GM19467 (cell line): ENCODE data around the gene ATF7.
"Not testable (repeated sequence)": the region's sequence is repeated elsewhere in the genome, so short reads cannot be mapped to it uniquely, and the experiment has no call there.

Experiments used
- ATAC-seq: cut with Tn5 transposase; IDR thresholded peaks from one replicate; pipeline ENCODE4 v1.9.1; 2021; ENCODE audit warnings: mild to moderate bottlenecking, moderate library complexity; ENCODE audit not compliant: unreplicated experiment

Gene ATF7

GRCh38 chr12:53567961-53568808 lies 58.0 kb downstream of the ATF7 start:
- no peak for ATAC-seq

GRCh38 chr12:53565376-53565775 lies 60.8 kb downstream of the ATF7 start:
- ATAC-seq = not testable (repeated sequence)

- no peak for ATAC-seq
Measured at GRCh38 chr12:53564941-53565340, 61.2 kb downstream of the ATF7 start.

- no peak for ATAC-seq
Measured at GRCh38 chr12:53564278-53564677, 61.9 kb downstream of the ATF7 start.

GRCh38 chr12:53563452-53564028 lies 62.6 kb downstream of the ATF7 start:
- ATAC-seq = no peak

GRCh38 chr12:53561590-53561953 lies 64.6 kb downstream of the ATF7 start:
- ATAC-seq = no peak

GRCh38 chr12:53560912-53561589 lies 65.1 kb downstream of the ATF7 start:
- ATAC-seq = no peak

GRCh38 chr12:53560351-53560750 lies 65.8 kb downstream of the ATF7 start:
- no peak for ATAC-seq

- no peak for ATAC-seq
Measured at GRCh38 chr12:53558631-53559030, 67.6 kb downstream of the ATF7 start.

- no peak for ATAC-seq
Measured at GRCh38 chr12:53552361-53553327, 73.5 kb downstream of the ATF7 start.

GRCh38 chr12:53551889-53552291 lies 74.3 kb downstream of the ATF7 start:
- ATAC-seq = no peak

GRCh38 chr12:53550595-53550994 lies 75.6 kb downstream of the ATF7 start:
- ATAC-seq = no peak

GRCh38 chr12:53550131-53550530 lies 76.1 kb downstream of the ATF7 start:
- not testable (repeated sequence) for ATAC-seq

- not testable (repeated sequence) for ATAC-seq
Measured at GRCh38 chr12:53548354-53548753, 77.8 kb downstream of the ATF7 start.

GRCh38 chr12:53543539-53543938 lies 82.6 kb downstream of the ATF7 start:
- ATAC-seq = peak; percentile 73

- ATAC-seq = no peak
Measured at GRCh38 chr12:53539526-53539925, 86.7 kb downstream of the ATF7 start.

GRCh38 chr12:53538209-53538689 lies 87.9 kb downstream of the ATF7 start:
- no peak for ATAC-seq

GRCh38 chr12:53536962-53537361 lies 89.2 kb downstream of the ATF7 start:
- no peak for ATAC-seq

- ATAC-seq = no peak
Measured at GRCh38 chr12:53533471-53533870, 92.7 kb downstream of the ATF7 start.
